Fibroblast of the aortic adventitia (primary cell): ENCODE measurements around the gene FMO5. TPM values are rescaled to one million over a fixed set of nuclear protein-coding genes. Genes with fewer than 3 reads are reported as not detected.

Experiments
- DNase-seq: peaks from one replicate; pipeline ENCODE4 v3.0.0-alpha.2; 2010; ENCODE audit warnings: low read depth
- H3K4me3 ChIP-seq: 2 replicates; pipeline ENCODE4 v1.5.1; 2011; ENCODE audit warnings: low read depth, mild to moderate bottlenecking, control low read depth, low read length, moderate library complexity
- CTCF ChIP-seq: IDR thresholded peaks from 2 replicates; pipeline ENCODE4 v1.5.1; 2011; ENCODE audit warnings: mild to moderate bottlenecking, low read length, control low read depth, inconsistent platforms; ENCODE audit not compliant: insufficient read depth
- total RNA-seq: library from RNA; depleted of rRNA; stranded (reverse); fragments of >200 nt; gene quantifications from 2 replicates; pipeline ENCODE4 v1.2.3, GENCODE V29; 2012; ENCODE audit warnings: low replicate concordance

FMO5 gene
- total RNA-seq, 1 donor = 1.8 TPM

- TF ChIP-seq CTCF = no peak
- DNase-seq = no peak
- H3K4me3 ChIP-seq = no peak overlapping the region
Observed at GRCh38 chr1:147152772-147153171, 72.4 kb downstream of the FMO5 start.

GRCh38 chr1:147151244-147151643 lies 73.9 kb downstream of the FMO5 start:
- no peak overlapping the region for H3K4me3 ChIP-seq
- no peak for TF ChIP-seq CTCF

GRCh38 chr1:147142886-147143285 lies 82.3 kb downstream of the FMO5 start:
- no peak overlapping the region for H3K4me3 ChIP-seq
- DNase-seq = no peak
- no peak for TF ChIP-seq CTCF

More at GRCh38 chr1:147151244-147151643, 73.9 kb downstream of the FMO5 start:
- DNase-seq = no peak

Other genes with a start within 250 kb of the FMO5 start
- 14.8 and 16.3 TPM in 2 replicates for gene PRKAB2, start 52.9 kb downstream of the FMO5 start, total RNA-seq
- 16.9 and 47.2 TPM in 2 replicates for gene CHD1L, start 17.3 kb upstream of the FMO5 start, total RNA-seq